T-helper 1 cell (primary cell): ENCODE measurements around the gene ELOVL6.

ENCODE experiments used
- DNase-seq, 5 donors: peaks; one replicate each; pipeline ENCODE4 v3.0.0-alpha.2; 2012 to 2020

The ELOVL6 gene

GRCh38 chr4:110020139-110020538 lies 178.3 kb downstream of the ELOVL6 start:
- no peak for DNase-seq

- no peak for DNase-seq
Measured at GRCh38 chr4:110019153-110019552, 179.3 kb downstream of the ELOVL6 start.

- no peak for DNase-seq
Measured at GRCh38 chr4:110014233-110014632, 184.2 kb downstream of the ELOVL6 start.

DNA sequence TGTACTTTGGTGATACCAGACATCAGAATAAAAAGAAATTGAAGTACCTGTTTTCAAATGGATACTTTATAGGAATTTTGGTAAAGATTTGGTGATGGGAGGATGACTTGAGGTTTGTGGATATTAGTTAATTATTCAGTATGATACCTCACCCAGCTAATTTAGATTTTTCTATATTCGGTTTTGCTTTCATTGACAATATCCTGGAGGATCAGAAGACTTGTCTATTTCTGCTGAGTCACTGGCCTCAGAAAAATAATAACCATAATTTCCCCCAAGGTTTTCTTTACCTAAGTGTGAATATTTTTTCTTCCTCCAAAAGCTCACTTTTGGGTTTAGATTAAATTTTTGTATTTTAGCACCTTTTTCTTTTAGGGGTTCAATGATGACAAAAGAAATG lies 185.5 kb downstream of the ELOVL6 start:
- DNase-seq, result no peak

DNA sequence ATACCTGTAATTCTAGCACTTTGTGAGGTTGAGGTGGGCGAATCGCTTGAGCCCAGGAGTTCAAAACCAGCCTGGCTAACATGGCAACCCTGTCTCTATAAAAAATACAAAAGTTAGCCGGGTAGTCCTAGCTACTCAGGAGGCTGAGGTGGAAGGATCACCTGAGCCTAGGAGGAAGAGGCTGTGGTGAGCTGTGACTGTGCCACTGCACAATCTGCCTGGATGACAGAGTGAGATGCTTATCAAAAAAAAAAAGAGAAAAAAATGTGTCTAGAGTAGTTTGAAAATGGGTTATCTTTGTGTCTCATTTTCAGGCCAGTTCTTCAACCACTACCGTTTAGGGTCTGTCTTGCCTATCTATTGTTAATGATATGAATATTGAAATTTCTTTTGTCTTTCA lies 187.6 kb downstream of the ELOVL6 start:
- no peak for DNase-seq

GRCh38 chr4:110009550-110009949 lies 188.9 kb downstream of the ELOVL6 start:
- no peak for DNase-seq

DNA sequence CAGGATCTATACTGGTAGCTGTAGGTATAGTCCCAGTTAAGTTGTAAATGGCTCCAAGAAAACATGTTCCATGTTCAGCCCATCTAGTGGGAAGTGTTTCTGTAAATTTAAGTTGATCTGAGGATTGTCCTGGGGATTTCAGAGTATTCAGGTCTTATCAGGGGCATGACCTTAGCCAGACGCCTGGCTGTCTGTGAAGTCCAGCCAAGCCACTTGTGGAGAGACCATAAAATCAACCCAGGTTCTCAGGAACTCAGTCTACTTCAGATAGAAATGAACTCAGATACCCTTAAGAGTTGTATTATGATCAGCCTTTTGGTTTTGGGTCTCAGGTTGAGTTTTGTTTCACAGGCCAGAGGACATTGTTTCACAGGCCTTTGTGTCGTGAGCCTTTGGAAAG lies 189.9 kb downstream of the ELOVL6 start:
- no peak for DNase-seq

DNA sequence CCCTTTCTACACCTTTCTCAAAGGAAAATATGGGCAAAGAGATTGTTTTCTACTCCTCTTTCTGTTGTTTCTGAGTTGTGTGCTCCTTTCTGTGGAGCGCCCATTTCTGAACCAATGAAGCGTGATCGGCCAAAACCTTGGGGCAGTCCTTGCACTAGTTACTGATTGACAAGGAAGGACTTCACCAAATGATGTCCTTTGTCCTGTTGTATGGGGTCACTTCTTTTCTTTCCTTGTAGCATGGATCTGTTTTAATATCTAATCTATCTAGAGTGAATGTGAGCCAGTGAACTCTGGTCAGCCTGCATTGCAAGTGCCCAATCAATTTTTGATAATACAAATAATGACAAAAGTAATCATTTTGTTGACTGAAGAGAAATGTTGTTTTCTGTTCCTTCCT lies 191.2 kb downstream of the ELOVL6 start:
- DNase-seq, result no peak

GRCh38 chr4:110005461-110006056 lies 192.9 kb downstream of the ELOVL6 start:
- DNase-seq, result peak in 1 of 5 donors; percentile 62

DNA sequence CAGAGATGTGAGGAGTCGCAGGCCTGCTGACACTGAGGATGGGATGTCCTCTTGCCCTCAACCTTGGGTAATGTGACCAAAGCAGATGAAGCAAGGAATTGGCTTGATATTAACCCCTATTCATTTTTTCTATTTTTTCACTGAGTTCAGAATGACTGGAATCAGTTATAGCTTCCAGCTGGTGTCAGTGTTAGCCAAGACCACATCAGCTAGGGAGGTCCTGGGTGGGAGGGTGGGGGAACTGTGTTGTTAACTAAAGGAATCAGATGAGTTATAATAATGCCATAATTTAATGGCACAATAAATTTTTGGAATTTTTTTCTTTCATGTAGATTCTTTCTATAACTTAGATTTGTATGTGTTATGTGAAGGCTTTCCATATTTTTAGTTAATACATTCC lies 193.9 kb downstream of the ELOVL6 start:
- no peak for DNase-seq

GRCh38 chr4:110003401-110004187 lies 194.8 kb downstream of the ELOVL6 start:
- no peak for DNase-seq

DNA sequence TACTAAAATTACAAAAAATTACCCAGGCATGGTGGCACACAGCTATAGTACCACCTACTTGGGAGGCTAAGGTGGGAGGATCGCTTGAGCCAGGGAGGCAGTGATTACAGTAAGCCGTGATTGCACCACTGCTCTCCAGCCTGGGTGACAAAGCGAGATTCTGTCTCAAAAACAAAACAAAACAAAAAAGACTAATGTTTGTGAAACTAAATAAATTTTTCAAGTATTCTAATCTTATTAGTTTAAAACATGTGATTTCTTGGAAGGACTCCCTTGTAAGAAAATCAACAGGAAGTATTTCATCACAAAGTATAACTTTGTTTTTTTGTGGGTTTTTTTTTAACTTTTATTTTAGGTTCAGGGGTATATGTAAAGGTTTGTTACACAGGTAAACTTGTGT lies 196.1 kb downstream of the ELOVL6 start:
- no peak for DNase-seq

DNA sequence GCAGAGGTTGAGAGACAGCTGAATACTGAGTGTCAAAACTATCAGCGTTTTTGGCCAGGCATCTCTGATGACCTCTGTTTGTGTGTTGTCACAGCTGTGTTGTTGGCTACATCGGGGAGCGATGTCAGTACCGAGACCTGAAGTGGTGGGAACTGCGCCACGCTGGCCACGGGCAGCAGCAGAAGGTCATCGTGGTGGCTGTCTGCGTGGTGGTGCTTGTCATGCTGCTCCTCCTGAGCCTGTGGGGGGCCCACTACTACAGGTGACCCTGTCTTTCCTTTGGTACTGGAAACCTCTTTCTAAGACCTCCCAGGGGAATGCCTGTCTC lies 198.9 kb downstream of the ELOVL6 start:
- no peak for DNase-seq

DNA sequence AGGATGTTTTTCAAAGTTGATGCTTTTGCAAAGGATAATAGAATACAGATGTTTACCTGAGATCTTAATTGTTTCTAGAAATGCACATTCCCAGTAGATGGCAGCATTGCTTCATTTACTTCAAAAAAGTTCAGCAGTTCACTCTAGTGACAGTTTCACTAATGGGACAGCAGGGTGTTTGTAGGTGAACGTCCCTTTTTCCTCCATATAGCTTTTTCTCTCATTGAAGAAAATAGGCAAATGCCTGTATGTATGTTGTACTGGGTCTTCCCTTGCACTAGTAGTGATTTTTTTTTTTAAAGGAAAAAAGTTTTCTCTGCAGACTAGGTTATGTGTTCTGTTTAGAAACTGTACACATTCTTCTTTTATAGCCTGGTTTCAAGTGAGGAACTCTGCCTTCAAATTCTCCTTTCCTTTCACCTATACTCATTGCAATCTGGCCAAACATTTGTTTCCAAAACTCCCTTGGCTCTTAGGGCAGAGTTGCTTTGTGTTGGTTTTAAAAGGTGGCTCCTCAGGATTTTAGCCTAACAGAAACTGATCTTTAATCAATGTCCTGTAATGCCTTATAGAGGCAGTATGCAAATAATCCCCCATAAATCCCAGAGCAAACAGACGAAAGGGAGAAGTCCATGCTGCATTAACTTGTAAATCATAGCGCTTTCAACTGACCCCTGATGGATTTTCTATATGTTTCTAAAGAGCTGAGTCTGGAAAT lies 199.4 kb downstream of the ELOVL6 start:
- peak in 3 of 5 donors; percentile 25 to 60 (median 31) for DNase-seq

- no peak for DNase-seq
Measured at GRCh38 chr4:109996526-109996925, 201.9 kb downstream of the ELOVL6 start.
